GM12865 (cell line): ENCODE data around the gene NQO2.

ENCODE experiments used
- DNase-seq: peaks from one replicate; pipeline ENCODE4 v3.0.0; 2010; ENCODE audit warnings: low read depth
- H3K4me3 ChIP-seq: 2 replicates; pipeline ENCODE4 v1.5.1; 2011; ENCODE audit warnings: mild to moderate bottlenecking, low read depth, low read length, control low read depth
- TF ChIP-seq, protein P1 (sequence below): IDR thresholded peaks from 2 replicates; pipeline ENCODE4 v1.5.1; 2011; ENCODE audit warnings: low read length, control low read depth, low read depth, inconsistent platforms; ENCODE audit not compliant: insufficient read depth; ENCODE audit errors: missing control alignments

Gene NQO2

DNA sequence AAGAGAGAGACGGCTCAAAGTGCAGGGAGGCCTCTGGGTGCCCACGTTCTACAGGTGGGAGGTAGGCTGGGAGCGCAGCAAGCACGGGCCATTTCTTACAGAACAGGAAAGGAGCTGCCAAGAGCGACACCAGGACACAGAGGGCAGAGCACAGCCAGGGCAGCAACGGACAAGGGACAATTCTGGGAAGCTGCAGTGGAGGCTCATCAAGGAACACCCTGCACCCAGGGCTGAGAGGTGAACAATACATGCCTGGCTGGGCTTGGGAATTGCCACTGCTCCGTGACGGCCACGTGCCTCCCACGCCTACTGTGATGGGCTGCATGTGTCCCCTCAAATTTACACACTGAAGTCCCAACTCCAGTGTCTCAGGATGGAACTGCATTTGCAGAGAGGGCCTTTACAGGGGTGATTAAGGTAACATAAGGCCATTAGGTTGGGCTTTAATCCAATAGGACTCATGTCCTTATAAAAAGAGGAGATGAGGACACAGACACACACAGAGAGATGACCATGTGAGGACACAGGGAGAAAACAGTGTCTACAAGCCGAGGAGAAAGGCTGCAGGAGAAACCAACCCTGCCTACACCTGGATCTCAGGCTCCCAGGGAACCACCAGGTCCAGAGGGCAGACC is 41.9 kb upstream of the NQO2 start:
- DNase-seq: no peak
- TF ChIP-seq, protein P1, sequence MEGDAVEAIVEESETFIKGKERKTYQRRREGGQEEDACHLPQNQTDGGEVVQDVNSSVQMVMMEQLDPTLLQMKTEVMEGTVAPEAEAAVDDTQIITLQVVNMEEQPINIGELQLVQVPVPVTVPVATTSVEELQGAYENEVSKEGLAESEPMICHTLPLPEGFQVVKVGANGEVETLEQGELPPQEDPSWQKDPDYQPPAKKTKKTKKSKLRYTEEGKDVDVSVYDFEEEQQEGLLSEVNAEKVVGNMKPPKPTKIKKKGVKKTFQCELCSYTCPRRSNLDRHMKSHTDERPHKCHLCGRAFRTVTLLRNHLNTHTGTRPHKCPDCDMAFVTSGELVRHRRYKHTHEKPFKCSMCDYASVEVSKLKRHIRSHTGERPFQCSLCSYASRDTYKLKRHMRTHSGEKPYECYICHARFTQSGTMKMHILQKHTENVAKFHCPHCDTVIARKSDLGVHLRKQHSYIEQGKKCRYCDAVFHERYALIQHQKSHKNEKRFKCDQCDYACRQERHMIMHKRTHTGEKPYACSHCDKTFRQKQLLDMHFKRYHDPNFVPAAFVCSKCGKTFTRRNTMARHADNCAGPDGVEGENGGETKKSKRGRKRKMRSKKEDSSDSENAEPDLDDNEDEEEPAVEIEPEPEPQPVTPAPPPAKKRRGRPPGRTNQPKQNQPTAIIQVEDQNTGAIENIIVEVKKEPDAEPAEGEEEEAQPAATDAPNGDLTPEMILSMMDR: no peak
- H3K4me3 ChIP-seq: no peak overlapping the region

DNA sequence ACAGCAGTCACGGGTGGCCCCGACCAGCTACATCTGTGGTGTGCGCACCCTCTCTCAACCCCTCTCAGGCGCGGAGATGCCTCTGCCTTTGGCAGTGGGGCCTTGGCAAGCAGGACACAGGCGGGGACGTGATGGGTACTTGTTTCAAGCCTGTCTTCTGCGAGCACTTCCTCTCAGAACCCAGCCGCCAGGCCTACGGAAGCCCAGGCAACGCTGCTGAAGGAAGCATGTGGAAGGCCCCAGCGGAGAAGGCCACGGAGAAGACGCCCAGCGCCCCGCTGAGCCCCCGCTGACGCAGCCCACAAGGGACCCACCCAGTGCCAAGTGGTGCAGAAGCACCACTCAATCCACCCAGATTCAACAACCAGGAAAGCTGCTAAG is 41.4 kb upstream of the NQO2 start:
- no peak overlapping the region for H3K4me3 ChIP-seq
- no peak for DNase-seq
- TF ChIP-seq, protein P1: no peak

DNA sequence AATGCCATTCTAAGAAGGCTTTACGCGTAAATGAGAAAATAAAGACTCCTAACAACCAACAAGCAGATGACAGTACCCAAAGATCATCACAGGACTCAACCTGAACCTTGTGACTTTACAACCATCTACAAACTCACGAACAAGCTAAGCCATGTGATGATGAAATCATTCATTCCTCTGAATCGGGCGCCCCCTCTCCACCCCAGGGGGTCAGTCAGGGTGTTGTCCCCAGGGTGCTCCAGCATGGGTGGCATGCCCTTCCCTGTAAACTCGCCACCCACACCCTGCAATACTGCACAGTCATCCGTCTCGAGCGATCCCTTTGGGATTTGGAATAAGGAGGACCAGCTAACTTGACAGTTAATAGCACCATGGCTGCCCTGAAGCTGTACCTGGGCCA is 40.9 kb upstream of the NQO2 start:
- no peak for DNase-seq
- TF ChIP-seq, protein P1: no peak
- H3K4me3 ChIP-seq: no peak overlapping the region

DNA sequence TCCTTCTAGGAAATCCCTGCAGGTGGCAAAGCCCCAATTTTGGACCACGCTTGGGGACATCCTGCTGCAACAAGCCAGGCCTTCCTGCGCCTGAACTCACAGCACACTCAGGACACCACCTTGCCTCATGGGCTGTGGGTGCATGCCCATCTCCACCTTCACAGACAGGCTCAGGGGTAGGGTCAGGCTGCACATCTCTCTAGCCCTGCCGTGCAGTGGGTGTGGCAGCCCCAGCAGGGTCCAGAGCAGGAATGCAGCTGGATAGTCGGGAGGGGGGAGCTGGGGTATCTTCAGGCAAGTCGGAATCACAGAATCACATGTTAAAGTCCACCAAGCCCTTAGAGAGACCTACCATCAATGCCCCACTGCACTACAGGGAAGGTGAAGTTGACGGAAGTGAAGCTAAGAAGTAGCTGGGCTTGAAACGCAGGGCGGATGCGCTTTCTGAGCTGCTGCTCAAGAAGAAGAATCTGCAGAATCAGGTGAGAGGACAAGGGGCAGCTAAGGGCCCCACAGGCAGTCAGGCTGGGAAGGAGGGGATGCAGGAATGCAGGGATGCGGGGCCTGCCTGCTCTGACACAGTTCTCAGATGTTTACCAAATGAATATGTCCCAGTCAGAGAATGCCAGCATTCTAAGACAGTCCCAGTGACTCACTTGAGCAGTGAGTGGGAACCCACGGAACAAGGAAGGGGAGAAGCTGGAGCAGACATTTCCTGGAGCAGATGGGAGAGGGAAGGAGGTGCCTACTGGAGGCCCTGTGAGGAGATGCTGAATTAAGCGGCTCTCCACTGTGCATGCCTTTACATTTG is 39.6 kb upstream of the NQO2 start:
- TF ChIP-seq, protein P1: no peak
- no peak overlapping the region for H3K4me3 ChIP-seq
- DNase-seq: no peak

DNA sequence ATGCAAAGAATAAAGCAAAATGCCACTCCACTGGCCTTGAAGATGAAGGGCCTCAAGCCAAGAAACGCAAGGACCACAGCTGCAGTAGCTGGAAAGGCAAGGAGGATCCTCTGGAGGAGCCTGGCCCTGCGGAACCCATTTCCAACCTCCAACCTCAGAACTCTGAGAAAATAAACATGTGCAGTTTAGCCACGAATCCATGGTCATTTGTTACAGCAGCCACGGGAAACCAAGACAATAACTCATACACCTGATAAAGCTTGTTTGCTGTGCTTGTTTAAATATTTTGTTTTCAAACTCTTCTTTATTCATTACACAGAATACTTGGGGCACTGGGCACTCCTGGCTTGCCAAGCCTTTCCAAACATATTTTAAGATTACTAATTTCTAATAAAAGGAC is 38.8 kb upstream of the NQO2 start:
- no peak for DNase-seq
- no peak overlapping the region for H3K4me3 ChIP-seq
- TF ChIP-seq, protein P1: no peak

DNA sequence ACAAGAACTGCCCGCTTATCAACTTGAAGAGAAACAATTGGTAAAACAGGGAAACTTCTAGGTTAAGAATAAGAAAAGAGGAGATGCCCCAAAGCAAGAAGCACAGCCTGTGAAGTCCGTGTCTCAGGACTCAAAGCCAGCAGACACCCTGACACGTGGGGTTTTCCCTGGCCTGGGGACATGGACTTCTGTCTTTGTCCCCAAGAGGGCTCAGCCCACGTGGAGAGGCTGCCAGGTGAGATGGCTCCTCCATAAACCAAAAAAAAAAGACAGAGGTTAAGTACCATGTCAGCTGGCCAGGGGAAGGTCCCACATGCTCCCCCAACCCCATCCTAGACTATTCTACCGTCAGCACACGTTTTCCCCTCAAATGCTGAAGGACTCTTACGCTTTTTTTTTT is 38.2 kb upstream of the NQO2 start:
- H3K4me3 ChIP-seq: no peak overlapping the region
- TF ChIP-seq, protein P1: no peak

More for the DNA sequence above, 38.2 kb upstream of the NQO2 start:
- no peak for DNase-seq
